Liver (tissue), 3 donors: ENCODE measurements around the gene CRABP2.
A peak's percentile ranks its signal among the peaks of the same experiment; 100 is the strongest.

Experiments used
- GABPA ChIP-seq, 2 donors: IDR thresholded peaks in 1 of 2; conservative IDR thresholded peaks in 1 of 2; 2 replicates each; pipeline ENCODE4 v1.6.1; 2016; ENCODE audit warnings: antibody characterized with exemption in 2 of 2, mild to moderate bottlenecking in 1 of 2, moderate library complexity in 1 of 2
- HNF4A ChIP-seq, 2 donors: conservative IDR thresholded peaks; 2 replicates each; pipeline ENCODE4 v1.6.1; 2016; ENCODE audit warnings: antibody characterized with exemption in 2 of 2, mild to moderate bottlenecking in 2 of 2
- NR2F2 ChIP-seq: IDR thresholded peaks from 2 replicates; pipeline ENCODE4 v1.6.1; 2016; ENCODE audit warnings: antibody characterized with exemption
- RAD21 ChIP-seq, 2 donors: IDR thresholded peaks; 2 replicates each; pipeline ENCODE4 v1.6.1; 2016; ENCODE audit warnings: antibody characterized with exemption in 2 of 2, mild to moderate bottlenecking in 2 of 2
- SP1 ChIP-seq: IDR thresholded peaks from 2 replicates; pipeline ENCODE4 v1.6.1; 2018; ENCODE audit warnings: antibody characterized with exemption, mild to moderate bottlenecking
- TAF1 ChIP-seq: conservative IDR thresholded peaks from 2 replicates; pipeline ENCODE4 v1.6.1; 2016; ENCODE audit warnings: antibody characterized with exemption, mild to moderate bottlenecking
- YY1 ChIP-seq: IDR thresholded peaks from 2 replicates; pipeline ENCODE4 v1.6.1; 2016; ENCODE audit warnings: antibody characterized with exemption, mild to moderate bottlenecking
- TF ChIP-seq, protein P1 (sequence below): IDR thresholded peaks from 2 replicates; pipeline ENCODE4 v1.6.1; 2016; ENCODE audit warnings: antibody characterized with exemption
- TF ChIP-seq, protein P2 (sequence below): fragments of 150-350 bp; IDR thresholded peaks from 2 replicates; pipeline ENCODE4 v1.5.1; 2017; ENCODE audit warnings: improper control_type of control experiment, low read depth, low read length; ENCODE audit not compliant: missing input control
- TF ChIP-seq, protein P3 (sequence below): IDR thresholded peaks from 2 replicates; pipeline ENCODE4 v1.6.1; 2016; ENCODE audit warnings: antibody characterized with exemption
- TF ChIP-seq, protein P4 (sequence below): IDR thresholded peaks from 2 replicates; pipeline ENCODE4 v1.6.1; 2016; ENCODE audit warnings: antibody characterized with exemption
- donor health status: healthy.
- donor health status: healthy.

DNA sequence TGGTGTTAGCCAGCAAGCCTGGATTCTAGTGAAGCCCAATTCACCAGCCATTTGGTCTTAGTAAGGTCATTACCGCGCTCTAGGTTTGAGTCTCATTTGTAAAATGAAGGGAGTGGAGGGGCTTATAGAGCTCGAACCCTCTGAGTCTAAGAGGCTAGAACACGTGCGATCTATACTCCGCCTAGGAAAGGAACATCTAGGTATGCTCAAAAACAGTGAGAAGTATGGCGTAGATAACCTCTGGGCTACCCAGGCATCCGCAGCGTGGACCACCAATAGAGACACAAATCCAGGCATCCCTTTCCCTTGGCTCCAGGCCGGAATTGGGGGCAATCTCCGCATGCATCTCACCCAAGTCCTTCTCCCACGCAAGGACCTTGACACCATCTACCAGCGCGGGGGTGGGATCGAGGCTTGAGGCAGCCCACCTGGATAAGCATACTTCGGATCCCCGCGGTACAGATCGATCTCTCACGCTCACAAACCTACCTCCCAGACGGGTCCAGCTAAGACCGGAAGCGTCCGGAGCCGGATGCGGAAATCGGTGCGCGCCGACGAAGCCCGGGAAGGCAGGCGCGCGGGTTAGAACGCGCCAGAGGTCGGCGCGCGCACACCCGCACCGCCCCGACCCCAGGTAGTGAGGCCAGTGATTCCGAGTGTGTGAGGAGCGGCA, 22.7 kb upstream of the CRABP2 start, which contains the start of gene METTL25B:
- TF ChIP-seq TAF1: no peak
- TF ChIP-seq RAD21 (IDR thresholded peaks at IDR 0.05): no peak
- TF ChIP-seq, protein P1, sequence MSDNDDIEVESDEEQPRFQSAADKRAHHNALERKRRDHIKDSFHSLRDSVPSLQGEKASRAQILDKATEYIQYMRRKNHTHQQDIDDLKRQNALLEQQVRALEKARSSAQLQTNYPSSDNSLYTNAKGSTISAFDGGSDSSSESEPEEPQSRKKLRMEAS: no peak
- TF ChIP-seq, protein P2, sequence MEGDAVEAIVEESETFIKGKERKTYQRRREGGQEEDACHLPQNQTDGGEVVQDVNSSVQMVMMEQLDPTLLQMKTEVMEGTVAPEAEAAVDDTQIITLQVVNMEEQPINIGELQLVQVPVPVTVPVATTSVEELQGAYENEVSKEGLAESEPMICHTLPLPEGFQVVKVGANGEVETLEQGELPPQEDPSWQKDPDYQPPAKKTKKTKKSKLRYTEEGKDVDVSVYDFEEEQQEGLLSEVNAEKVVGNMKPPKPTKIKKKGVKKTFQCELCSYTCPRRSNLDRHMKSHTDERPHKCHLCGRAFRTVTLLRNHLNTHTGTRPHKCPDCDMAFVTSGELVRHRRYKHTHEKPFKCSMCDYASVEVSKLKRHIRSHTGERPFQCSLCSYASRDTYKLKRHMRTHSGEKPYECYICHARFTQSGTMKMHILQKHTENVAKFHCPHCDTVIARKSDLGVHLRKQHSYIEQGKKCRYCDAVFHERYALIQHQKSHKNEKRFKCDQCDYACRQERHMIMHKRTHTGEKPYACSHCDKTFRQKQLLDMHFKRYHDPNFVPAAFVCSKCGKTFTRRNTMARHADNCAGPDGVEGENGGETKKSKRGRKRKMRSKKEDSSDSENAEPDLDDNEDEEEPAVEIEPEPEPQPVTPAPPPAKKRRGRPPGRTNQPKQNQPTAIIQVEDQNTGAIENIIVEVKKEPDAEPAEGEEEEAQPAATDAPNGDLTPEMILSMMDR: no peak
- TF ChIP-seq, protein P3, sequence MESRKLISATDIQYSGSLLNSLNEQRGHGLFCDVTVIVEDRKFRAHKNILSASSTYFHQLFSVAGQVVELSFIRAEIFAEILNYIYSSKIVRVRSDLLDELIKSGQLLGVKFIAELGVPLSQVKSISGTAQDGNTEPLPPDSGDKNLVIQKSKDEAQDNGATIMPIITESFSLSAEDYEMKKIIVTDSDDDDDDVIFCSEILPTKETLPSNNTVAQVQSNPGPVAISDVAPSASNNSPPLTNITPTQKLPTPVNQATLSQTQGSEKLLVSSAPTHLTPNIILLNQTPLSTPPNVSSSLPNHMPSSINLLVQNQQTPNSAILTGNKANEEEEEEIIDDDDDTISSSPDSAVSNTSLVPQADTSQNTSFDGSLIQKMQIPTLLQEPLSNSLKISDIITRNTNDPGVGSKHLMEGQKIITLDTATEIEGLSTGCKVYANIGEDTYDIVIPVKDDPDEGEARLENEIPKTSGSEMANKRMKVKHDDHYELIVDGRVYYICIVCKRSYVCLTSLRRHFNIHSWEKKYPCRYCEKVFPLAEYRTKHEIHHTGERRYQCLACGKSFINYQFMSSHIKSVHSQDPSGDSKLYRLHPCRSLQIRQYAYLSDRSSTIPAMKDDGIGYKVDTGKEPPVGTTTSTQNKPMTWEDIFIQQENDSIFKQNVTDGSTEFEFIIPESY: no peak
- TF ChIP-seq GABPA (IDR thresholded peaks at IDR 0.05 in 1 of 2, conservative IDR thresholded peaks at IDR 0.05 in 1 of 2): peak; percentile 81 to 93
- no peak for TF ChIP-seq YY1
- no peak for TF ChIP-seq NR2F2
- no peak for TF ChIP-seq HNF4A (conservative IDR thresholded peaks at IDR 0.05)
- no peak for TF ChIP-seq SP1
- TF ChIP-seq, protein P4, sequence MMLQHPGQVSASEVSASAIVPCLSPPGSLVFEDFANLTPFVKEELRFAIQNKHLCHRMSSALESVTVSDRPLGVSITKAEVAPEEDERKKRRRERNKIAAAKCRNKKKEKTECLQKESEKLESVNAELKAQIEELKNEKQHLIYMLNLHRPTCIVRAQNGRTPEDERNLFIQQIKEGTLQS: no peak
